A204.1 (cell line): ENCODE data around the gene EXOSC7.
A peak's percentile ranks its signal among the peaks of the same experiment; 100 is the strongest.
"Not testable (repeated sequence)": the region's sequence is repeated elsewhere in the genome, so short reads cannot be mapped to it uniquely, and the experiment has no call there.

Experiments used
- FAIRE-seq: peaks from 2 replicates; lab custom pipeline; 2012; peaks lifted over from hg19 to GRCh38; lab: Jason Lieb, UNC

Gene EXOSC7

GRCh38 chr3:45024542-45025255 is 48.7 kb downstream of the EXOSC7 start:
- no peak for FAIRE-seq

- no peak for FAIRE-seq
Measured at GRCh38 chr3:45026038-45026437, 50.0 kb downstream of the EXOSC7 start, which contains the start of gene CLEC3B. Gene CLEC3B, plus strand, starts transcription at chr3:45026303. Its CDS starts 60 bp downstream, at chr3:45026363.

- no peak for FAIRE-seq
Measured at GRCh38 chr3:45026957-45027356, 50.9 kb downstream of the EXOSC7 start.

GRCh38 chr3:45027441-45027840 is 51.4 kb downstream of the EXOSC7 start:
- no peak for FAIRE-seq

- no peak for FAIRE-seq
Measured at GRCh38 chr3:45029216-45029615, 53.2 kb downstream of the EXOSC7 start.

GRCh38 chr3:45029661-45030060 is 53.6 kb downstream of the EXOSC7 start:
- FAIRE-seq: no peak

GRCh38 chr3:45031531-45031930 is 55.5 kb downstream of the EXOSC7 start:
- no peak for FAIRE-seq

- no peak for FAIRE-seq
Measured at GRCh38 chr3:45032113-45032512, 56.1 kb downstream of the EXOSC7 start.

GRCh38 chr3:45033791-45034190 is 57.7 kb downstream of the EXOSC7 start:
- no peak for FAIRE-seq

GRCh38 chr3:45034612-45035252 is 58.7 kb downstream of the EXOSC7 start:
- no peak for FAIRE-seq

GRCh38 chr3:45035441-45036301 is 59.6 kb downstream of the EXOSC7 start:
- no peak for FAIRE-seq

GRCh38 chr3:45037720-45038455 is 61.8 kb downstream of the EXOSC7 start:
- FAIRE-seq: peak; percentile 96

GRCh38 chr3:45041666-45042065 is 65.6 kb downstream of the EXOSC7 start:
- FAIRE-seq: no peak

GRCh38 chr3:45042162-45042561 is 66.1 kb downstream of the EXOSC7 start:
- FAIRE-seq: no peak

GRCh38 chr3:45043728-45044299 is 67.8 kb downstream of the EXOSC7 start:
- FAIRE-seq: no peak

- no peak for FAIRE-seq
Measured at GRCh38 chr3:45048244-45048643, 72.2 kb downstream of the EXOSC7 start.

- no peak for FAIRE-seq
Measured at GRCh38 chr3:45049807-45050206, 73.8 kb downstream of the EXOSC7 start.

- no peak for FAIRE-seq
Measured at GRCh38 chr3:45051685-45052084, 75.6 kb downstream of the EXOSC7 start.

GRCh38 chr3:45053805-45054195 is 77.8 kb downstream of the EXOSC7 start:
- not testable (repeated sequence) for FAIRE-seq

GRCh38 chr3:45054196-45054857 is 78.3 kb downstream of the EXOSC7 start:
- no peak for FAIRE-seq

GRCh38 chr3:45055032-45055410 is 79.0 kb downstream of the EXOSC7 start:
- FAIRE-seq: no peak
